SU-DHL-6 (cell line): ENCODE results near the gene SAMD14.

Source experiments
- CTCF ChIP-seq: fragments of 200-600 bp; sonication (generic); IDR thresholded peaks from one replicate; pipeline ENCODE4 v1.5.1; 2017; ENCODE audit warnings: antibody characterized with exemption, mild to moderate bottlenecking, low read length, moderate library complexity; ENCODE audit not compliant: insufficient read depth, poor library complexity, severe bottlenecking
- EZH2phosphoT487 ChIP-seq: fragments of 200-600 bp; sonication (generic), shearing (Covaris generic); conservative IDR thresholded peaks from 2 replicates; pipeline ENCODE4 v1.6.1; 2018; ENCODE audit warnings: mild to moderate bottlenecking, antibody characterized with exemption, low read length, moderate library complexity, mixed read lengths

DNA sequence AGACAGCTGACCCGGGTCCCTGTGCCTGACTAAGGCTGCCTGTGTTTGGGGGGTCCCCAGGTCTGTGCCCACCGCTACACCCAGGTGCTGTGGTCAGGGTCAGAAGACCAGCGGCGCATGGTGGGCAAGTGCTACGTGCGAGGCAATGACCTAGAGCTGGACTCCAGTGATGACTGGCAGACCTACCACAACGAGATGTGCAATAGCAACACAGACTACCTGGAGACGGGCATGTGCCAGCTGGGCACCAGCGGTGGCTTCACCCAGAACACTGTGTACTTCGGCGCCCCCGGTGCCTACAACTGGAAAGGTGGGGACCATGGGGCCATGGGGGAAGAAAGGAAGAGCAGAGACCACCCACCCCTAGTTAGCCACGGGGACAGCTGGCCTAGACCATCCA lies 62.0 kb downstream of the SAMD14 start:
- TF ChIP-seq CTCF: no peak
- no peak for TF ChIP-seq EZH2phosphoT487
